Left ventricle myocardium inferior (tissue), 1 donor: ENCODE results near the gene CFDP1. TPM values are rescaled to one million over a fixed set of nuclear protein-coding genes. Genes with fewer than 3 reads are reported as not detected.
A peak's percentile ranks its signal among the peaks of the same experiment; 100 is the strongest.

ENCODE experiments used
- DNase-seq: peaks from one replicate; pipeline ENCODE4 v3.0.0-alpha.2; 2020
- H3K27ac ChIP-seq: fragments of 200-600 bp; replicated peaks from 2 replicates; pipeline ENCODE4 v1.8.0; 2021
- H3K27me3 ChIP-seq: fragments of 200-600 bp; 2 replicates; pipeline ENCODE4 v1.8.0; 2021; ENCODE audit warnings: low read depth
- H3K36me3 ChIP-seq: fragments of 200-600 bp; 2 replicates; pipeline ENCODE4 v1.8.0; 2021
- H3K4me1 ChIP-seq: fragments of 200-600 bp; 2 replicates; pipeline ENCODE4 v1.8.0; 2021
- H3K4me3 ChIP-seq: fragments of 200-600 bp; 2 replicates; pipeline ENCODE4 v1.8.0; 2021; ENCODE audit warnings: mild to moderate bottlenecking, moderate library complexity
- H3K9me3 ChIP-seq: fragments of 200-600 bp; replicated peaks from 2 replicates; pipeline ENCODE4 v1.8.0; 2021
- intact Hi-C: fragments of 100-400 bp; cut with micrococcal nuclease; formaldehyde crosslinking; loops from one replicate; pipeline ENCODE4 v1.11.0; 2022
- total RNA-seq: library from RNA; stranded (reverse); fragmentation: NEBNext Ultra II Directional; extraction: Animal tissue kit (Norgen Biotek cat#: 25700); gene quantifications from one replicate; pipeline ENCODE4 v1.2.1, GENCODE V29; 2021
- TF ChIP-seq, protein P1 (sequence below): fragments of 200-600 bp; IDR thresholded peaks from 2 replicates; pipeline ENCODE4 v1.8.0; 2021; ENCODE audit warnings: antibody characterized with exemption, mild to moderate bottlenecking, borderline replicate concordance
- donor health status: DM: no; HTN: yes; CAD: no; lungs with severe emphysema.

CFDP1 gene
- total RNA-seq, 1 donor from 2014 or later, result 24.9 TPM

DNA sequence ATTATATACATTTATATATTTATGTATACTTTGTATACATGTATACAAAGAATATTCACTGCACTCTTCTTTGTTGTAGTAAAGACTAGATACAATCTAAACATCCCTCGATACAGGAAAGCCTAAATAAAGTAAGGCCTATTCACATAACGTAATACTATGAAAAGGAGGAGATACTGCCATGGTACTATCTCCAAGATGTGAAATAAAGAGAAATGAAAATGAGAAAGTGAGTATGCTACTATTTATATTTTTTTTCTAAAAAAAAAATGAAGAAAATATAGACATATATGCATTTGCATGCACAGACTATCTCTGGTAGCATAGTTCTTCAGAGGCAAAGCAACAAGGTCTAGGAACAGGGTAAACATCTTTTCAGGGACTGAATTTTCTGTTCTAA is 19.4 kb downstream of the CFDP1 start:
- no peak overlapping the region for H3K27ac ChIP-seq
- peaks cover 5% of the 10 kb centered on the region for H3K4me1 ChIP-seq
- H3K27me3 ChIP-seq, result no peaks in the 10 kb centered on the region
- intact Hi-C loops, result no loop called here
- peaks cover 34% of the 10 kb centered on the region for H3K36me3 ChIP-seq
- no peaks in the 10 kb centered on the region for H3K9me3 ChIP-seq
- DNase-seq, result no peak
- no peak overlapping the region for H3K4me3 ChIP-seq
- TF ChIP-seq, protein P1, sequence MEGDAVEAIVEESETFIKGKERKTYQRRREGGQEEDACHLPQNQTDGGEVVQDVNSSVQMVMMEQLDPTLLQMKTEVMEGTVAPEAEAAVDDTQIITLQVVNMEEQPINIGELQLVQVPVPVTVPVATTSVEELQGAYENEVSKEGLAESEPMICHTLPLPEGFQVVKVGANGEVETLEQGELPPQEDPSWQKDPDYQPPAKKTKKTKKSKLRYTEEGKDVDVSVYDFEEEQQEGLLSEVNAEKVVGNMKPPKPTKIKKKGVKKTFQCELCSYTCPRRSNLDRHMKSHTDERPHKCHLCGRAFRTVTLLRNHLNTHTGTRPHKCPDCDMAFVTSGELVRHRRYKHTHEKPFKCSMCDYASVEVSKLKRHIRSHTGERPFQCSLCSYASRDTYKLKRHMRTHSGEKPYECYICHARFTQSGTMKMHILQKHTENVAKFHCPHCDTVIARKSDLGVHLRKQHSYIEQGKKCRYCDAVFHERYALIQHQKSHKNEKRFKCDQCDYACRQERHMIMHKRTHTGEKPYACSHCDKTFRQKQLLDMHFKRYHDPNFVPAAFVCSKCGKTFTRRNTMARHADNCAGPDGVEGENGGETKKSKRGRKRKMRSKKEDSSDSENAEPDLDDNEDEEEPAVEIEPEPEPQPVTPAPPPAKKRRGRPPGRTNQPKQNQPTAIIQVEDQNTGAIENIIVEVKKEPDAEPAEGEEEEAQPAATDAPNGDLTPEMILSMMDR, result no peak

- DNase-seq, result no peak
- no peak overlapping the region for H3K27ac ChIP-seq
- H3K9me3 ChIP-seq, result no peaks in the 10 kb centered on the region
- H3K4me3 ChIP-seq, result no peak overlapping the region
- H3K27me3 ChIP-seq, result no peaks in the 10 kb centered on the region
- TF ChIP-seq, protein P1, result no peak
- peaks cover 50% of the 10 kb centered on the region for H3K36me3 ChIP-seq
- peaks cover 18% of the 10 kb centered on the region for H3K4me1 ChIP-seq
- intact Hi-C loops, result no loop called here
Measured at GRCh38 chr16:75406943-75407342, 26.4 kb downstream of the CFDP1 start.

DNA sequence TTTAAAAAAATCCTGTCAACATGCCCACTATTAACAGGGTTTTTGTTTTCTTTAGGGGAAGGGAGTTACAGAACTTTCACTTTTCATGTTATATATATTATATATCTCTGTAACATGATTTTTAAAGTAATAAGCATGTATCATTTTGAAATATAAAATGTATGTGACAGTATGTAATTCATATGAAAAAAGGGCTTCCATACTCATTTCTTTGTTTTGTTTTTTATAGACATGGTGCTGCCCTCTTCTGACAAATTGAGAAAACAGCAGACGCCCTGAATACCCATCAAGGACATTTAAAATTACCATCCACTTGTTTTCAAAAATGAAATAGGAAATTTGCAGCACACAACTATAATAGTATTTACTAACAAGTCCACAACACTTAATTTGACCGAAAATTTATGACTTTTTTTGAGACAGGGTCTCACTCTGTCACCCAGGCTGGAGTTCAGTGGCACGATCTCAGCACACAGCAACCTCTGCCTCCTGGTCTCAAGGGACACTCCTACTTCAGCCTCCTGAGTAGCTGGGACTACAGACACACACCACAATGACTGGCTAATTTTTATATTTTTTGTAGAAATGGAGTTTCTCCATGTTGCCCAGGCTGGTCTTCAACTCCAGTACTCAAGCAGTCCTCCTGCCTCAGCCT is 30.4 kb downstream of the CFDP1 start:
- H3K27me3 ChIP-seq, result no peaks in the 10 kb centered on the region
- TF ChIP-seq, protein P1, result peak; percentile 82
- no peak overlapping the region for H3K4me3 ChIP-seq
- H3K27ac ChIP-seq, result peak overlapping the region; percentile 76
- H3K4me1 ChIP-seq, result peaks cover 27% of the 10 kb centered on the region
- no peak for DNase-seq
- intact Hi-C loops, result no loop called here
- H3K9me3 ChIP-seq, result no peaks in the 10 kb centered on the region
- H3K36me3 ChIP-seq, result peaks cover 17% of the 10 kb centered on the region

DNA sequence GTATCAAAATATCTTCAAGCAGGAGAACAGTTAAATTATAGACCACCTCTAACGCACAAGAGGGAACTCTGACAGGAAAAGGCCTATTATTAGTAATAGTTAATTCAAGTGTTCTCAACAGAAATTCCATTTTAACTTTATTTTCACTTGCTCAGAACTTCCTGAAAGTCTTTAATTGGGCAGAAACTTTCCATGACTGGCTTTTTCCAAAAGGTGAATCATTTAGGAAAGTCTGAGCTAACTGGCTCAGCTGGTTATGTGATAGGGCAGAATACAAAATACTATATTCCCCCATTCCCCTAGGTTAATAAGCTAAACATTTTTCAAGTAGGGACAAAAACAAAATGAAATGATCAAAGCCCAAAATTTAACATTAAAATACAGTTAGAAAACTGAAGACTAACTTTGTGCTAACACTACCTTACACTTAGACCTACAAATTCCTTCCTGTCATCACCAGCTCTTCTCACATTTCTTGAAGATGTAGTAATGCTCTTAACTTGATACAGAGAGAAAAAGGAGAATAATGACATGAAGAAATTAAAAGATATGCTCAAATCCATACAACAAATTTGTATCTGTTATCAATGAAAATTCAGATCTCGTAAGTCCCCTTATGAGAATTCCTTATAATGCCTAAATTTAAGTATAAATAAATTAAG is 31.0 kb downstream of the CFDP1 start:
- no peak for DNase-seq
- Histone ChIP-seq H3K27ac (peak overlapping the region; percentile 76), H3K4me3 (no peak overlapping the region), H3K9me3 (no peaks in the 10 kb centered on the region), H3K27me3 (no peaks in the 10 kb centered on the region), H3K4me1 (peaks cover 32% of the 10 kb centered on the region), H3K36me3 (peaks cover 13% of the 10 kb centered on the region)
- TF ChIP-seq, protein P1, result no peak
- intact Hi-C loops, result no loop called here

DNA sequence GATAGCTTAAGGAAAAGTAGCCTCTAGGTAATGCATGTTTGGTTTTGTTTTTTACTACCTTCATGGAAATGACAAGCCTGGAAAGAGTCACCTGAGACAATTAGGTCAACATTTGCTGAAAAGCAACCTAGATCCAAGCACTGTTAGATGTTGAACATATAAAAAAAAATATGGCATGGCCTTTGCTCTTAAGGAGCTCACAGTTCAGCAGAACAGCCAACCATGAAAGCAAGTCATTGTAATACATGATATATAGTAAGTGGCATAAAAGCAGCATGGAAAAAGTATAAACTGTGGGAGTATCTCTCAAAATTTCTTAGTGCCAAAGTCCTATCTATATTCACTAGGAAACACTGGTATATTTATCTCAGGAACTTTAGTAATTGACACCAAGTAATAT is 31.6 kb downstream of the CFDP1 start:
- intact Hi-C loops, result no loop called here
- no peaks in the 10 kb centered on the region for H3K27me3 ChIP-seq
- TF ChIP-seq, protein P1, result no peak
- no peak for DNase-seq
- H3K27ac ChIP-seq, result peak overlapping the region; percentile 76
- peaks cover 10% of the 10 kb centered on the region for H3K36me3 ChIP-seq
- no peak overlapping the region for H3K4me3 ChIP-seq
- peaks cover 32% of the 10 kb centered on the region for H3K4me1 ChIP-seq
- H3K9me3 ChIP-seq, result no peaks in the 10 kb centered on the region
